IPS-NIHi7 (cell line): ENCODE results near the gene SYCP2.
"Not testable (repeated sequence)": the region's sequence is repeated elsewhere in the genome, so short reads cannot be mapped to it uniquely, and the experiment has no call there.

Source experiments
- DNase-seq: peaks from one replicate; pipeline ENCODE4 v3.0.0; 2012; ENCODE audit warnings: mixed read lengths; ENCODE audit errors: extremely low spot score

Gene SYCP2

DNA sequence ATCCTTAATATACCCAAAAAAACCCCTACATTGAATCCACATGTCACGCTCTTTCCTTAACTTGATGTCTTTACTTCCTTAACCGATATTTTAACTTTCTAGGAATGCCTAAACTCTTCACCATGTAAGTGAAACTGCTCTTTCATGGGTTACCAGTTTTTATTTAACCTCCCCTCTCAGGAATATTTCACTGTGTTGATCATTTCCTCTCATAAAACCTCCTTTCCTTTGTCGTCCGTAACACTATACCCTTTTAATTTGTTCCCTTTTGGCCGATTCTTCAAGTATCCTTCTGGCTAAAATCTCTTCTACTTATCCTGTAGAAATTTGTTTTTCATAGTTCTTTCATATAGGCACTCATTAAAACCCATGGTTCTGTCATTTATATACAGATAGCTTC, 24.6 kb downstream of the SYCP2 start:
- no peak for DNase-seq

DNA sequence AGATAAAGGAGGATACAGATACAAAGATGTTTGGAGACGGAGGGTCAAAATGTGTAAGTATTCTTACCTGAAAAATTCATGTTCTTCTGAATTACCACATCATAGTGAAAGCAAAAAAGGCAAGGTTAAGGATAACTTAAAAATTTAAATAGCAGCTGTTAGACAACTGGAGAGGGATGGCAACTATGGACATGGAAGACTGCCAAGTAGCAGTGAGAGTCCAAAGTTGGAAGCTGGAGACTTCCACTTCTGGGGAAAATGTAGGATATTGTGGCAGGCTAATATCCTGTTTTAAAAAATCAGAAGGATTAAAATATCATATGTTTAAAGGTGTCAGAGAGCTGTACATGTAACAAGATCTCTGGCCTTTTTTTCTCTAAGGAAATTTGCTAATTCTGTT, 29.8 kb downstream of the SYCP2 start:
- DNase-seq: no peak

DNA sequence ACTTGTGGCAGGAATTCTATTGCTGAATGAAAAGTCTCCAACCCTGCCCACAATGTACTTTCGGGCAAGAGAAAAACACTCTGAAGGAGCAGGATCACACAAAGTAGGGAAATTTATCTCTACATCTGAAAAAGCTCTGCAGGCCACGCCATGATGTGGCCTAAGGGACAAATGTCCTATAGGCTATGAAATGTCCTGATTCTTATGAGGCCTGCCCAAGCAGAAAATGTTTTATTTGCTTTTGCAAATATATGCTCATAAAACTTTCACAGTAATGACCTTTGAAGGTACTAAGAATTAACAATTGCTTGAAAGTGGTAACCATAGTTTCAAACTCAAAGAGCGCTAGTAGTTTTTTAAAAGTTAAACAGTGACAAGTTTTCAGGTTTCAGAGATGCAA, 31.0 kb downstream of the SYCP2 start:
- DNase-seq: no peak

DNA sequence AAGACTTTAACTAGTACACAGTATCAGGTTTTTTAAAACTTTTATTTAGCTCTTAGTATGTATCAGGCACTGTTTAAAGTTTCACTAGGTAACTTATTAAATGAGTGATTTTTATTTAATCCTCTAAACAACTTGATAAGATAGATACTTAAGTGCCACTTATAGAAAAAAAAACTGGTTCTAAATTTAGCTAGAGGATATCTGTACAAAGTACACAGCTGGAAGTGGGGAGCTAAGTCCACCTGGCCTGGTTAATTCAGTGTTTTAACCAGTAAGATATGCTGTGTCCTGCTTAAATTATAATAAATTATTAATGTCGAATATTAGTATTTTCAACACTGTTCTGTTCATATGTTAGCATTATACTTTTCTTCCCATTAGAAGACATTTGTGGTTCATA, 37.5 kb downstream of the SYCP2 start:
- no peak for DNase-seq

DNA sequence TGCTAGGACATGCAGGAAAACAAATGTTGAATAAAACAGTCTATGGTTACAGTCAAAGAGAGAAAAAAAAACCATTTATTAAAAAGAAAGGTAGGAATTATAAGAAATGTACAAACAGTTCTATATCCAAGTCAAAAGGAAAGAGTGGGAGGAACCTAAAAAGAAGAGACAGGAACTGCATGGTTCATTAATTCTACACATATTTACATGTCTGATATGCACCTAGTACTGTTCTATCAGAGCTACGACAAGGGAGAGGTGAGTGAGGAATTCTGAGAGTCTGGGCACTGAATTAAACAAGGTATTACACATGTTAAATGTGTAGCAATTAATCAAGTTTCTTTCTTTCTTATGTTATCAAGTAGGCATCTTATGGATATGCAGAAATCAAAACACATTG, 41.9 kb downstream of the SYCP2 start:
- DNase-seq: no peak

DNA sequence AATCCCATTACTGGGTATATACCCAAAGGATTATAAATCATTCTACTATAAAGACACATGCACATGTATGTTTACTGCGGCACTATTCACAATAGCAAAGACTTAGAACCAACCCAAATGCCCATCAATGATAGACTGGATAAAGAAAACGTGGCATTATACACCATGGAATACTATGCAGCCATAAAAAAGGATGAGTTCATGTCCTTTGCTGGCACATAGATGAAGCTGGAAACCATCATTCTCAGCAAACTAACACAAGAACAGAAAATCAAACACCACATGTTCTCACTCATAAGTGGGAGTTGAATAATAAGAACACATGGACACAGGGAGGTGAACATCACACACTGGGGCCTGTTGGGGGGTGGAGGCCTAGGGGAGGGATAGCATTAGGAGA, 43.4 kb downstream of the SYCP2 start:
- DNase-seq: not testable (repeated sequence)

DNA sequence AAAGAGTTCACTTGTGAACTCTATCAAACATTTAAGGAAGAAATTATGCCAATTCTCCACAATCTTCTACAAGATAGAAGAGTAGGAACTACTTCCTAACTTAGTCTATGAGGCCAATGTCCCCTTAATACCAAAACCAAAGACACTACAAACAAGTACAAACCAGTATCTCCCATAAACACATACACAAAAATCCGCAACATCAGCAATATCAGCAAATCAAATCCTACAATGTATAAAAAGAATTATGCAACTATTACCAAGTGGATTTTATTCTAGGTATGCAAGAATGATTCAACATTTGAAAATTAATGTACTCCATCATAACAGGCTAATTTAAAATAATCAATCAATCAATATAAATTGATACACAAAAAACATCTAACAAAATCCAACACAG, 45.4 kb downstream of the SYCP2 start:
- DNase-seq: no peak

DNA sequence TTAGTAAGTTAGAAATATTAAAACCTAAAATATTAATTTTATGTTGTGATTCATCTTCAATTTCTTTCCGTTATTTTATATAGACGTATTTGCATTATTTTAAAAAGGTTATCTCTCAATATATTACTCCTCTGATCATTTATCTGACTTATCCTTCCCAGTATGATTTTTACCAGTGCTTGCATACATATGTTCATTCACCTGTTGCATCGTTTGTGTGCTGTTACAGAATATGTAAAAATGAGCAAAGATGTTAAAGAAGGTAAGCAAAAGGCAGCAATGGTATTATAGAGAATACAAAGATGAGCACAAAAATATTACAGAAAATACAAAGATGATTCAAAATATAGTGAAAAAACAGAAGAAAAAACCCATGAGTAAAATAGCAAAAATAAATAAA, 48.9 kb downstream of the SYCP2 start:
- DNase-seq: no peak

DNA sequence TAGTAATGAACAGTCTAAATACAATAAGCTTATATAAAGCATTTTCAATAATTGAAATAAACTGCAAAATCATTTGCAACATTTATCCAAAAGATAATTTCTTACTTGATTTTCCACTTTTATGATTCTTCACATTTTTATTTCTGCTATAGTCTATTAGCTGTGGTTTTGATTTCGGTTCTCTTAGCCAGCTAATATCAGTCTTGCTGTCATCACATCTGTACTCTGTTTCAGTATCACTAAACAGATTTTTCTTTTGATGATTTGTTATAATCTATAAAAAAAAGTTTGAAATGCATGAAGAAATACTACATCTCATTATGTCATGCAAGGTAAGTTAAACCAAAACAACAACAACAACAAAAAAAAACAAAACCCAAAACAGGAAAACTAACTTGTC, 53.2 kb downstream of the SYCP2 start:
- no peak for DNase-seq

DNA sequence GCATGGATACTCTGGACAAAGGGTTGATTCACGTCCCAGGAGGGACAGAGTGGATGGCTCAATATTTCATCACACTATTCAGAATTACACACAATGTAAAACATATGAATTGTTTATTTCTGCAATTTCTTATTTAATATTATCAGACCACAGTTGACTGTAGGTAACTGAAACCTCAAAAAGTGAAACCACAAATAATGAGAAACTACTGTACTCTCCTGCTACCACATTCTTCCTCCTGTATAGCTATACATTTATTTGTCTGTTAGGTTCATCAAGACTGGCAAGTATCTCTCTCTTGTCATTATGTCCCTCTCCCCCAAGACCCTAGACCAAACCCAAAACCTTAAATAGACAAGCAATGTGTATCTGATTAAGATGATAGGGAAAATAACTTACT, 60.0 kb downstream of the SYCP2 start:
- DNase-seq: no peak

DNA sequence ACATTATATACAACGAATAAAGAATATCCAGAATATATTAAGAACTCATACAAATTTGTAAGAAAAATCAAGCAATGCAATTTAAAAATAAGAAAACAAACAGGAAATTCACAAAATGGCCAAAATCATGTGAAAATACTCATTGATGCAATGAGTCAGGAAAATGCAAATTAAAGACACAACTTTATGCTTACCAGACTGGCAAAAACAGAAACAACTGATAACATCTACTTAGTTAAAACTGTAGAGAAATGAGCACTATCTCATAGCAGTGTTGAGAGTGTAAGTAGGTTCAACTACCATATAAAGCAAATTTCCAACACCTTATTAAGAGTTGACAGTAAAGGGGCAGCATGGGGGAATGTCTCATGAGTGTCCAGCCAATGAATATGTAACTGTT, 62.3 kb downstream of the SYCP2 start:
- no peak for DNase-seq

DNA sequence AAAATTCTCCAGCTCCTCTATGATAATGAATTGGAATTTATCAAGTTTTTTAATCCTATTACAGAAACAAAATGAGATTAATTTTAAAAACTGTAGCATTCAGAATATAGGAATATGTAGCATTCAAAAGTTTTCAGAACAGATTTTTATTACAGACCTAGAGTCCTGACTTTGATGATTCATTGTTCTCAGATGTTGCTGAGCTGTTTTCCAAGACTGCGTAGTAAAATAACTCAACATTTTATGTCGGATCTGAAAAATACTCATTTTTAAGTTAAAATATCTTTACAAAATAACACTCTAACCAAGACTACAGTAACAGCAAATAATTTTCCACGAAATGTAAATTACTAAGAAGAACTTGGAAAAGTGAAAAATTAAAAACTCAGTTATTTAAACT, 67.1 kb downstream of the SYCP2 start:
- no peak for DNase-seq

DNA sequence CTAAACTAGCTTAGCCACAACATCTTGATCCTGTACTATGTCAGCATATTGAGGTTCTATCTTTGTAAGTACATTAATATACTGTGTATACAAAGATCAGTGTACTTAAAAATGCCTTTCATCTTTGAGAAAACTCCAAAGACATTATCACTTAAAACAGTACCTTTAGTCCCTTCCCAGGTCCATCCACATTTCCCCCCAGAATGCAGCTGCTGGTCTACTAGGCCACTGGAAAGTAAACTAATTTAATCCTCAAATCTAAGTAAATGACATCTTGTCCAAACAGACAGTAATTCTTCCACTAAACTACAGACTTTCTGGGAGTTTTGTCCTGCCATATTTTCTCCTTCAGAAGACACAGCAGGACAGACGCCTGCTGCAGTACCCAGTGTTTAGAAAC, 68.7 kb downstream of the SYCP2 start:
- no peak for DNase-seq

DNA sequence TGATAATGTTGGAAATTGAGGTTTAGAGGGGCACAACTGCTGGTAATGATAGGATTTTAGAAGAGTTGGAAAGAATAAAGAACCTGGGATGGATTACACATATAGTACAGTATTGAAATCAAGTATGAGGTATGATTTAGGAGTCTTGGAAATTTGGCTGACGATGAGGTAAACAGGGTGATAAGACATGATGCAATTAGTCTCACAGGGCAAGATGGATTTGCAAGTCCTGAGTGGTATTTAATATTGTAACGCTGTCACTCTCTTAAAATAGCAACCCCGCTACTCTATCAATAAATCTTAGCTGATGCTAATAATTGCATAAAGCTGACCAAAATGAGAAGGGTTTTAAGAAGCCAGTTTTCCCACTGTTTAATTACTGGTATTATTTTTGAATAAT, 70.4 kb downstream of the SYCP2 start:
- DNase-seq: no peak

DNA sequence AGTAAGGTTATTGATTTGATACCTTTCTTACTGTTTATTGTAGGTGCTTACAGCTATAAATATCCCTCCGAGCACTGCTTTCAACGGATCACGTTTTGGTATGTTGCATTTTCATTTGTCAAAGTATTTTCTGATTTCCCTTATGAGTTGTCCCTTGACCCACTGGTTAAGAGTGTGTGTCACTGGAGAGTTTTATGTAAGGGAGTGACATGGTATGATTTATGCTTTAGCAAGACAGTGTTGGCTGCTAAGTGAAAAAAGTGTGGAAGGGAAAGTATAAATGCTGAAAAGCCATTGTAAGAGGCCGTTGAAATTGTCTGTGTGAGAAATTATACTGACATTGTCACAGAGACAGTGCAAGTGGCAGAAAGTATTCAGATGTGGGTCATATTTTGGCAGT, 72.0 kb downstream of the SYCP2 start:
- DNase-seq: no peak

DNA sequence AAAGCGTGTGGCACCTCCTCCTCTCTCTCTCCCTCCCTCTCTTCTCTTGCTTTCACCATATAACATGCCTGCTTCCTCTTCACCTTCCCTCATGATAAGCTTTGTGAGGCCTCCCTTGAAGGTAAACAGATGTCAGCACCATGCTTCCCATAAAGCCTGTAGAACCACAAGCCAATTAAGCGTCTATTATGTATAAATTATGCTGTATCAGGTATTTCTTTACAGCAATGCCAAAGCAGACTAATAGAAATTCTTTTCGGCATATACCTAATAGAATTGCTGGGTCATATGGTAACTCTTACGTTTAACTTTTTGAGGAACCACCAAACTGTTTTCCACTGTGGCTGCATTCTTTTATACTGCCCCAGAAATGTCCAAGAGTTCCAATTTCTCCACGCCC, 75.0 kb downstream of the SYCP2 start:
- DNase-seq: no peak

DNA sequence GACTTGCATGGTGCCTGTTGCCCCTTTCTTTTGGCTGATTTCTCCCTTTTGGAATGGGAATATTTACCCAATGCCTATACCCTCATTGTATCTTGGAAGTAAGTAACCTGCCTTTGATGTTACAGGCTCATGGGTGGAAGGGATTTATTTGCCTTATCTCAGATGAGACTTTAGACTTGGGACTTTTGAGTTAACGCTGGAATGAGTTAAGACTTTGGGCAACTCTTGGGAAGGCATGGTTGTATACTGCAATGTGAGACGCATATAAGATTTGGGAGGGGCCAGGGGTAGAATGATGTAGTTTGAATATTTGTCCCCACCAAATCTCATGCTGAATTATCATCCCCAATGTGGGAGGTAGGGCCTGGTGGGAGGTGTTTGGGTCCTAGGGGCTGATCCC, 75.5 kb downstream of the SYCP2 start:
- DNase-seq: no peak

DNA sequence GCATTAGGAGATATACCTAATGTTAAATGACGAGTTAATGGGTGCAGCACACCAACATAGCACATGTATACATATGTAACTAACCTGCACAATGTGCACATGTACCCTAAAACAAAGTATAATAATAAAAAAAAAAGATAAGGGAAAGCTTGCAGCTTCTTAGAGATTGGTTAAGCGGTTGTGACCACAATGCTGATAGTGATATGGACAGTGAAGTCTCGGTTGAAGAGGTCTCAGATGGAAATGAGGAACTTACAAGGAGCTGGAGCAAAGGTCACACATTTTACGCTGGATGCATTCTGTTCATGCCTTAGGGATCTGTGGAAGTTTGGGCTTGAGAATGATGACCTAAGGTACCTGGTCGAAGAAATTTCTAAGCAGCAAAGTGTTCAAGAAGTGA, 76.5 kb downstream of the SYCP2 start:
- DNase-seq: not testable (repeated sequence)

DNA sequence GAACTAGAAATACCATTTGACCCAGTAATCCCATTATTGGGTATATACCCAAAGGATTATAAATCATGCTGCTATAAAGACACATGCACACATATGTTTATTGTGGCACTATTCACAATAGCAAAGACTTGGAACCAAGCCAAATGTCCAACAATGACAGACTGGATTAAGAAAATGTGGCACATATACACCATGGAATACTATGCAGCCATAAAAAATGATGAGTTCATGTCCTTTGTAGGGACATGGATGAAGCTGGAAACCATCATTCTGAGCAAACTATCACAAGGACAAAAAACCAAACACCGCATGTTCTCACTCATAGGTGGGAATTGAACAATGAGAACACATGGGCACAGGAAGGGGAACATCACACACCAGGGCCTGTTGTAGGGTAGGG, 76.9 kb downstream of the SYCP2 start:
- not testable (repeated sequence) for DNase-seq

DNA sequence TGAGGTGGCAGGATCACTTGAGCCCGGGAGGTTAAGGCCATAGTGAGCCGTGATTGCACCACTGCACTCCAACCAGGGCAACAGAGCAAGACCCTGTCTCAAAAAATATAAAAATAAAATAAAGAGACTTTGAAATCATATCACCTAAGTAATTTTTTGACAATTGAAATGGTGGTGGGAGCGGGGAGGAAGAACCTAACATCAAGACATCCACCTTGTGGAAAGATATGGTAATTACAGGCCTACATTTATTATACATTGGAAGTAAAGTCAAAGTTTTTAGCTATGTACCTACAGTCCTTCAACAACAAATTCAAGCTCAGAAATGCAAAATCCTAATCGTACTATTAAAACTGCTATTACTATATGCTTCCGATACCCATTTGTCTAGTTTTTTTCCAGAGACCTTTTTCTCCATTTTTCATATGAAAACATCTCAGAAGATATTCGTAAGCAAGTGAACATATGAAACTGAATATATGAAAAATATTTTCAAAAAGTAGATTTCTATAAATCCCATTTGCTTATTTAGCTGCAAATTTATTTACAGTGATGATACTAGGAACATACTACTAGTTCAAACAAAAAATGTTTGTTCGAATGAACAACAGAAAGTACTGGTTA, 83.3 kb downstream of the SYCP2 start:
- DNase-seq: no peak

DNA sequence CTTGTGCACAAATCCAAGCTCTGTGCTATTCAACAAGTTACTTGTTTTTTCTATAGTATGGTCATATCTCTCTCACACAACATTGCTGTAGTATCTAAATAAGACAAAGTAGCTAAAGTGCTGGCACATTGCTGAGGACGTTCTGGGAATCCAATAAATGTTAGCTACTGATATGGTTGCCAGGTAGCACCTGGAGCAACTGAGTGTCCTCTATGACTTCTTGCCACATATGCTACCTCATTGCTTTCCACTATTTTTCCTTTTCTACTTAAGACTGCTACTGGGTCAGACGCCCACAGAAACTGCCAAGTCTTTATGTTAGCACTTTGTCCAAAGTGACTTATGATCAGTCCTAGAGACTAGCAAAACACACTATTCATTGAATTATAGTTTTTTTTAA, 85.3 kb downstream of the SYCP2 start:
- no peak for DNase-seq

DNA sequence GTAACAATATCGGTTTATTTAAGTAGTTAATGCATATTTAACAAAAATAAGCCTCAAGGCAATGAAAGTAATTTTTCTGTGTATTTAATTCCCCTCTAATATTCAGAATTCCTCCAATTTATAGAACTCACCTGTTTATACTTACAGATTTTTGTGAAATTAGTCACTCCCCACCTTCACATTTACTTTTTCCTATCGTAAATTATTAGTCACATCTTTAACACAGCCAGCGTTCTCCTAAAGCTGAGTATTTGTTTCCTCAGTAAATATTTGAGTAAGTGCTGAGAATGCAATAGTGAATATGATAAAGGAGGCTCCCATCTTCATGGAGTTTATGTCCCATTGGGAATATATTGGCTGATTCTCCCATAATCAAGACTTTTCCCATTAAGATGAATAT, 88.0 kb downstream of the SYCP2 start:
- no peak for DNase-seq

DNA sequence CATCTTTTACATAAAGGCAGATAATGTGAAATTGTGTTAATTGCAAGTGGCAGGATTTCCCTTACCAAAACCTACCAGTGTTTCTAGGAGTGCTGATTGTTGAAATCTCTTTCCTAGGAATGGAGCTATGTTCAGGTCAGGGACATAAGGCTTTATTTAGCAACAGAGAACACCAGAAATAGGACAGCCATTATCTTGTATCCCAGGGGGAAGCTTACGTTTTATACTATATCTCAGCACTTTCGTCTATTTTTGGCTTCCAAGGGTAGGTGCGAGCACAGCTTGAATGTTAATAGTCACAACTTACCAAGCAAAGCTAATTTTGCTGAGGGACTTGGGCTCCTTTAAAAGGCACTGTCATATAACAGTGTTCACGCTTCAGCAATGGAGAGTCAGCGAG, 94.0 kb downstream of the SYCP2 start:
- no peak for DNase-seq

DNA sequence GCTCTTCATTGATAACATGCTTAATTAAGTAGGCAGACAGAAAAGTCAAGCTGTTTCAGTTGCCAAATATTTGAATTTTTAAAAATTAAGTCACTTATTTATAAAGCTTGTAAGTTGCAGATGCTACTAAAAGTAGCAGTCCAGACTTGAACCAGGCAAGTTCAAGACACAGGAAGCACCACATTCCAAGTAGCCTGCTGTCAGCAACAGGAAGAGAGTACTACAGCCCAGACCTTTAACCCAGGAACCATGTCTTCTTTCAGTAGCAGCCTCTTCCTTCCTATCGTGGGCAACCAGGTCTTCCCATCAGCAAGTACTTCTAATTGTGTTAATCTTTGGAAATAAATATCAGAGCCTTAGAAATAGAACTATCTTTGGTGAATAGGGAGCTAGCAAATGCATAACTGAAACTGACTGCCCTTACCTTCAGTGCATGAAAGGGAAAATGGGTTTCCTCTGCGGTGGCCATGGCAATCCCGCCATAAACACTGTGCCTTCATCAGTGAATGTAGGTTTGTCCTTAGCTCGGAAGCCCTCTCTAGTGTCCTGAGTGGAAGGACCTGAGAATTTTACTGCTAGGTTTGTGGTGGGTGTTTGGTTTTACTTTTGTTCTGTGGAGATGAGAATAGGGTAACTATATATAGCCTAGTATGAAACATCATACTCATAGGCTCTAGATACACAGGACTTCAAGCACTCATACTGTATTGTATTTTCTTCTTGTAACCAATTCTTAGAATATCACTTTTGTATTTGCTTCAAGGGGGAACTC, 95.6 kb downstream of the SYCP2 start:
- no peak for DNase-seq
